ENCODE data around the gene KDM3B. TPM values are rescaled to one million over a fixed set of nuclear protein-coding genes. Genes with fewer than 3 reads are reported as not detected.
"Not testable (repeated sequence)": the region's sequence is repeated elsewhere in the genome, so short reads cannot be mapped to it uniquely, and the experiment has no call there.

Gene KDM3B
- total RNA-seq, 2 experiments from 2014 or later = 38.6 to 39.6 TPM

GRCh38 chr5:138470322-138471051 lies 118.0 kb downstream of the KDM3B start:
- Mint-ChIP-seq H3K9me3 (no peaks in the 10 kb centered on the region), H3K4me3 (no peak overlapping the region), H3K27me3 (no peaks in the 10 kb centered on the region), H3K4me1 (ENCODE audit: low read depth) (peaks cover 23% of the 10 kb centered on the region), H3K36me3 (peaks cover 25% of the 10 kb centered on the region), H3K27ac (no peak overlapping the region)
- DNase-seq = no peak
- CTCF ChIA-PET = interaction anchor here (1.1 to 2.1 kb wide), 2 partner anchors 21 to 33 kb away, joined by 4 to 5 read pairs; no protein-coding TSS in a partner anchor
- intact Hi-C loops (cut with micrococcal nuclease) = no loop called here
- POLR2A ChIA-PET = interaction anchor here (1.1 kb wide), 1 partner anchor 40 kb away, joined by 3 read pairs; no protein-coding TSS in a partner anchor

- Mint-ChIP-seq H3K9me3 (no peaks in the 10 kb centered on the region), H3K4me3 (no peak overlapping the region), H3K4me1 (ENCODE audit: low read depth) (peaks cover 23% of the 10 kb centered on the region), H3K27ac (no peak overlapping the region), H3K27me3 (no peaks in the 10 kb centered on the region), H3K36me3 (peaks cover 25% of the 10 kb centered on the region)
- CTCF ChIA-PET = interaction anchor here (1.1 kb wide), 1 partner anchor 32 kb away, joined by 4 read pairs; no protein-coding TSS in a partner anchor
- no peak for DNase-seq
- intact Hi-C loops (cut with micrococcal nuclease) = no loop called here
- POLR2A ChIA-PET = no interaction called here
Observed at GRCh38 chr5:138471052-138471361, 118.5 kb downstream of the KDM3B start.

GRCh38 chr5:138472353-138472752 lies 119.9 kb downstream of the KDM3B start:
- POLR2A ChIA-PET = no interaction called here
- CTCF ChIA-PET = interaction anchor here (1.8 kb wide), 1 partner anchor 31 kb away, joined by 5 read pairs; no protein-coding TSS in a partner anchor
- Mint-ChIP-seq H3K9me3 (no peaks in the 10 kb centered on the region), H3K27ac (no peak overlapping the region), H3K27me3 (peaks cover 6% of the 10 kb centered on the region), H3K4me1 (ENCODE audit: low read depth) (peaks cover 14% of the 10 kb centered on the region), H3K36me3 (peaks cover 13% of the 10 kb centered on the region), H3K4me3 (no peak overlapping the region)
- DNase-seq = no peak
- intact Hi-C loops (cut with micrococcal nuclease) = no loop called here

- H3K4me3 Mint-ChIP-seq; H3K27me3 Mint-ChIP-seq; H3K36me3 Mint-ChIP-seq; H3K4me1 Mint-ChIP-seq (ENCODE audit: low read depth); H3K9me3 Mint-ChIP-seq; DNase-seq; H3K27ac Mint-ChIP-seq; intact Hi-C loops (cut with micrococcal nuclease); POLR2A ChIA-PET: not testable (repeated sequence)
- CTCF ChIA-PET = interaction anchor here (1.8 kb wide), 1 partner anchor 30 kb away, joined by 5 read pairs; no protein-coding TSS in a partner anchor
Observed at GRCh38 chr5:138473151-138473550, 120.7 kb downstream of the KDM3B start.

GRCh38 chr5:138476918-138477317 lies 124.4 kb downstream of the KDM3B start:
- Mint-ChIP-seq H3K4me3 (no peak overlapping the region), H3K9me3 (no peaks in the 10 kb centered on the region), H3K27me3 (peaks cover 6% of the 10 kb centered on the region), H3K36me3 (no peaks in the 10 kb centered on the region), H3K27ac (no peak overlapping the region), H3K4me1 (ENCODE audit: low read depth) (no peaks in the 10 kb centered on the region)
- CTCF ChIA-PET = no interaction called here
- POLR2A ChIA-PET = no interaction called here
- intact Hi-C loops (cut with micrococcal nuclease) = no loop called here
- no peak for DNase-seq

- POLR2A ChIA-PET = no interaction called here
- intact Hi-C loops (cut with micrococcal nuclease) = no loop called here
- Mint-ChIP-seq H3K9me3 (no peaks in the 10 kb centered on the region), H3K27ac (no peak overlapping the region), H3K36me3 (no peaks in the 10 kb centered on the region), H3K4me1 (ENCODE audit: low read depth) (no peaks in the 10 kb centered on the region), H3K4me3 (no peak overlapping the region), H3K27me3 (no peaks in the 10 kb centered on the region)
- CTCF ChIA-PET = no interaction called here
- DNase-seq = no peak
Observed at GRCh38 chr5:138482638-138483037, 130.2 kb downstream of the KDM3B start.

Other genes with a start within 250 kb of the KDM3B start
- not detected for gene NME5, start 213.3 kb upstream of the KDM3B start, total RNA-seq
- gene BRD8, start 174.1 kb upstream of the KDM3B start, total RNA-seq = 10 to 100 TPM; 62.9 to 65.8 TPM
- 10 to 100 TPM; 55.5 to 60.3 TPM for gene KIF20A, start 173.6 kb upstream of the KDM3B start, total RNA-seq
- gene CDC23, start 139.4 kb upstream of the KDM3B start, total RNA-seq = 10 to 100 TPM; 32.4 to 33.4 TPM
- gene GFRA3, start 78.1 kb upstream of the KDM3B start, total RNA-seq = under 1 TPM in 1 of 2 experiments, not detected in 1; 0.12 TPM
- gene CDC25C, start 20.9 kb upstream of the KDM3B start, total RNA-seq = 10 to 100 TPM; 19.1 to 19.2 TPM
- 10 to 100 TPM; 17.2 to 19.2 TPM for gene FAM53C, start 14.4 kb upstream of the KDM3B start, total RNA-seq
- 10 to 100 TPM in 1 of 2 experiments, 1 to 10 TPM in 1; 6.1 to 10.9 TPM for gene REEP2, start 86.4 kb downstream of the KDM3B start, total RNA-seq
- 10 to 100 TPM; 64.2 to 69.4 TPM for gene EGR1, start 112.8 kb downstream of the KDM3B start, total RNA-seq
- gene ETF1, start 190.6 kb downstream of the KDM3B start, total RNA-seq = 100 to 1,000 TPM; 131 to 132 TPM
- gene HSPA9, start 222.7 kb downstream of the KDM3B start, total RNA-seq = 100 to 1,000 TPM; 358 to 368 TPM

Measured in activated CD4-positive, alpha-beta memory T cell treated with anti-CD3 and anti-CD28 coated beads for 36 hours (primary cell).